SU-DHL-6 (cell line): ENCODE measurements around the gene ZNF385A.

Source experiments
- H2AFZ ChIP-seq: fragments of 200-600 bp; sonication (generic); 2 replicates; pipeline ENCODE4 v1.6.1; 2014; ENCODE audit warnings: low read depth, mild to moderate bottlenecking, moderate library complexity, mixed read lengths, antibody characterized with exemption, low read length; ENCODE audit not compliant: severe bottlenecking
- H3F3A ChIP-seq: fragments of 200-600 bp; shearing (Covaris generic); 2 replicates; pipeline ENCODE4 v1.6.0; 2016; ENCODE audit warnings: antibody characterized with exemption, mild to moderate bottlenecking; ENCODE audit not compliant: insufficient read depth
- H3K27ac ChIP-seq: fragments of 200-600 bp; sonication (generic); 2 replicates; pipeline ENCODE4 v1.5.1; 2016; ENCODE audit warnings: low read depth, mild to moderate bottlenecking, low read length, moderate library complexity, mixed read lengths
- H3K27me3 ChIP-seq: fragments of 200-600 bp; sonication (generic), shearing (Covaris generic); 2 replicates; pipeline ENCODE4 v1.6.0; 2014; ENCODE audit warnings: mild to moderate bottlenecking, low read length
- H3K36me3 ChIP-seq: fragments of 200-600 bp; sonication (generic); 2 replicates; pipeline ENCODE4 v1.6.1; 2014; ENCODE audit warnings: mild to moderate bottlenecking, low read length, mixed read lengths
- H3K4me2 ChIP-seq: fragments of 300-600, 200-600 bp; shearing (Covaris generic), sonication (generic); 2 replicates; pipeline ENCODE4 v1.6.0; 2014; ENCODE audit warnings: low read length, low read depth, mild to moderate bottlenecking; ENCODE audit not compliant: poor library complexity, severe bottlenecking
- H3K4me3 ChIP-seq: fragments of 200-600 bp; sonication (generic); 2 replicates; pipeline ENCODE4 v1.5.1; 2014; ENCODE audit warnings: antibody characterized with exemption, low read length, mild to moderate bottlenecking, mixed read lengths; ENCODE audit not compliant: insufficient read depth, poor library complexity, severe bottlenecking
- H3K79me2 ChIP-seq: fragments of 200-600 bp; sonication (generic); 2 replicates; pipeline ENCODE4 v1.6.1; 2014; ENCODE audit warnings: mild to moderate bottlenecking, low read length, moderate library complexity; ENCODE audit not compliant: insufficient read depth
- H3K9ac ChIP-seq: fragments of 200-600 bp; sonication (generic); 2 replicates; pipeline ENCODE4 v1.7.0; 2014; ENCODE audit warnings: mild to moderate bottlenecking, low read length
- H3K9me2 ChIP-seq: fragments of 200-600 bp; sonication (generic); replicated peaks from 2 replicates; pipeline ENCODE4 v1.6.1; 2014; ENCODE audit warnings: low read length; ENCODE audit not compliant: insufficient read depth
- H3K9me3 ChIP-seq: fragments of 200-600 bp; sonication (generic); 2 replicates; pipeline ENCODE4 v1.6.1; 2014; ENCODE audit warnings: low read length, mixed read lengths; ENCODE audit not compliant: insufficient read depth
- H4K20me1 ChIP-seq: fragments of 200-600 bp; sonication (generic); 2 replicates; pipeline ENCODE4 v1.6.1; 2014; ENCODE audit warnings: low read depth, mild to moderate bottlenecking, antibody characterized with exemption, low read length, moderate library complexity, mixed read lengths
- EZH2phosphoT487 ChIP-seq: fragments of 200-600 bp; sonication (generic), shearing (Covaris generic); conservative IDR thresholded peaks from 2 replicates; pipeline ENCODE4 v1.6.1; 2018; ENCODE audit warnings: mild to moderate bottlenecking, antibody characterized with exemption, low read length, moderate library complexity, mixed read lengths
- TF ChIP-seq, protein P1 (sequence below): fragments of 200-600 bp; sonication (generic); IDR thresholded peaks from one replicate; pipeline ENCODE4 v1.5.1; 2017; ENCODE audit warnings: antibody characterized with exemption, mild to moderate bottlenecking, low read length, moderate library complexity; ENCODE audit not compliant: insufficient read depth, poor library complexity, severe bottlenecking

The ZNF385A gene

DNA sequence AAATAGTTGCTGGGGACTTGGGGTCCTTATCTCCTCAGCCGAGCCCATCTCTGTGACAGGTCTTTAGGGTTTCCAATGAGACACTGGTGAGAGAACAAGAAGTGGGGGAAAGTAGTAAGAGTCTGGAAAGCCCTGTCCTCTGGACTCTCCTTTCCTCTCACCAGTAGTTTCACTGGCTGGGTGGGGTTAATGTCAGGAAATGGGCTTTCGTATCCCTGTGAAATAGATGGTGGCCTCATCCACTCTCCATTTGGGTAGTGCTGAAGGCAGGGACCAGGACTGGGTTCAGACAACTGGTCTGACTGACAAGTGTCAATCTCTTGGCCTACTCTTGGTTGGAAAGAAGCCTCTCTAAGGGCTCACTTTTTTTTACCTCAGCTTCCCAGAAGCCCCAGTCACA, 7.5 kb downstream of the ZNF385A start:
- Histone ChIP-seq H3F3A (no peaks in the 10 kb centered on the region), H3K79me2 (no peaks in the 10 kb centered on the region)

DNA sequence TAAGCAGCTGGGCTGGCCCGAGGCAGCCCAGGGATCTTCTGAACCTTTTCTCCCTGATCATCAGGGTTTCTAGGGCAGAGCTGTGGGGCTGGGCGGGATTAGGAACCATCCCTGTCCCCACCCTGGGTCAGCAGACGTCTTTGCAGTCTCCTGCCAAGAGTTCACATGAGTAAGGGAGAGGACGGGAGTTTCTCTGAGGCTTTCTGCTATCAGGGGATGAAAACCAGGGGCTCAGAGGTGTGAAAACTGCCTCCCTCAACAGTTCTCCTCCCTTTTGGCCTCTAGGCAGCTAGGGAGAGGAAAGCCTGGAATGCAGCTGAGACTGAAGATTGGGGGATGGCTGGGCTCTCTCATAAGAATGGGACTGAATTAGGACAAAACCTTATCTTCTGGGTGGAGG, 7.9 kb downstream of the ZNF385A start:
- Histone ChIP-seq H3K9me3 (no peaks in the 10 kb centered on the region), H3K27me3 (no peaks in the 10 kb centered on the region), H2AFZ (no peak overlapping the region), H3K4me2 (no peak overlapping the region), H3K36me3 (no peaks in the 10 kb centered on the region), H3K79me2 (no peaks in the 10 kb centered on the region), H3K9ac (no peak overlapping the region), H3K27ac (no peak overlapping the region), H4K20me1 (no peaks in the 10 kb centered on the region), H3K9me2 (no peaks in the 10 kb centered on the region), H3K4me3 (no peak overlapping the region), H3F3A (no peaks in the 10 kb centered on the region)
- TF ChIP-seq EZH2phosphoT487: no peak
- TF ChIP-seq, protein P1, sequence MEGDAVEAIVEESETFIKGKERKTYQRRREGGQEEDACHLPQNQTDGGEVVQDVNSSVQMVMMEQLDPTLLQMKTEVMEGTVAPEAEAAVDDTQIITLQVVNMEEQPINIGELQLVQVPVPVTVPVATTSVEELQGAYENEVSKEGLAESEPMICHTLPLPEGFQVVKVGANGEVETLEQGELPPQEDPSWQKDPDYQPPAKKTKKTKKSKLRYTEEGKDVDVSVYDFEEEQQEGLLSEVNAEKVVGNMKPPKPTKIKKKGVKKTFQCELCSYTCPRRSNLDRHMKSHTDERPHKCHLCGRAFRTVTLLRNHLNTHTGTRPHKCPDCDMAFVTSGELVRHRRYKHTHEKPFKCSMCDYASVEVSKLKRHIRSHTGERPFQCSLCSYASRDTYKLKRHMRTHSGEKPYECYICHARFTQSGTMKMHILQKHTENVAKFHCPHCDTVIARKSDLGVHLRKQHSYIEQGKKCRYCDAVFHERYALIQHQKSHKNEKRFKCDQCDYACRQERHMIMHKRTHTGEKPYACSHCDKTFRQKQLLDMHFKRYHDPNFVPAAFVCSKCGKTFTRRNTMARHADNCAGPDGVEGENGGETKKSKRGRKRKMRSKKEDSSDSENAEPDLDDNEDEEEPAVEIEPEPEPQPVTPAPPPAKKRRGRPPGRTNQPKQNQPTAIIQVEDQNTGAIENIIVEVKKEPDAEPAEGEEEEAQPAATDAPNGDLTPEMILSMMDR: no peak

More for the DNA sequence above, 7.5 kb downstream of the ZNF385A start:
- TF ChIP-seq EZH2phosphoT487: no peak
- TF ChIP-seq, protein P1: no peak
- Histone ChIP-seq H3K9me2 (no peaks in the 10 kb centered on the region), H3K36me3 (no peaks in the 10 kb centered on the region), H3K4me2 (no peak overlapping the region), H4K20me1 (no peaks in the 10 kb centered on the region), H3K27ac (no peak overlapping the region), H3K9ac (no peak overlapping the region), H3K4me3 (no peak overlapping the region), H3K27me3 (no peaks in the 10 kb centered on the region), H3K9me3 (no peaks in the 10 kb centered on the region), H2AFZ (no peak overlapping the region)

DNA sequence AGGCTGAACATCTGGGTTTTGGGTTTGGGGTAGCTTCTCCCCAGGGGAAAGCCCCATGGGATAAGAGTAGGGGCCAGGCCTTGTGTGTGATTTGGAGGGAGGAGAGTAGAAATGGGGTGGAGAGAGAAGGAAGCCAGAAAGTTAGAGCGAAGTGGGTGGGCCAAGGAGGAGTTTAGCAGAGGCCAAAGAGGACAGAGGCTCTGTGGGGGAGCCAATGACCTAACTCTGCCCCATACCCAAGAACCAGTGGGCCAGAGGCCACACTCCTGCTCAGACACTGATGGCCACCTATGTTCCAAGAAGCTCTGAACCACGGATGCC, 9.3 kb downstream of the ZNF385A start:
- Histone ChIP-seq H2AFZ (no peak overlapping the region), H3K36me3 (no peaks in the 10 kb centered on the region), H3K27ac (no peak overlapping the region), H3K4me3 (no peak overlapping the region), H3K79me2 (no peaks in the 10 kb centered on the region), H3F3A (no peaks in the 10 kb centered on the region), H3K9me2 (no peaks in the 10 kb centered on the region), H3K9ac (no peak overlapping the region), H3K9me3 (no peaks in the 10 kb centered on the region), H3K4me2 (no peak overlapping the region), H4K20me1 (no peaks in the 10 kb centered on the region), H3K27me3 (no peaks in the 10 kb centered on the region)
- no peak for TF ChIP-seq EZH2phosphoT487
- TF ChIP-seq, protein P1: no peak
